Measurements from ENCODE around the gene UBAP2. TPM values are rescaled to one million over a fixed set of nuclear protein-coding genes. Genes with fewer than 3 reads are reported as not detected.

Gene UBAP2
- total and polyA plus RNA-seq, 2 donors (not counting 1 experiment from before 2014, with no cell fraction given): 15.5 to 26.2 TPM

- no peaks in the 10 kb centered on the region for H3K79me2 ChIP-seq (ENCODE audit: control insufficient read depth, insufficient read depth, low read length)
- intact Hi-C loops (cut with micrococcal nuclease): no loop called here
- no peak for TF ChIP-seq EZH2 (IDR thresholded peaks at IDR 0.05; ENCODE audit: borderline replicate concordance, insufficient read depth, low read depth, low read length, poor library complexity, severe bottlenecking)
- Mint-ChIP-seq H3K27ac (no peak overlapping the region), H3K4me1 (no peaks in the 10 kb centered on the region), H3K9me3 (ENCODE audit: insufficient read depth) (no peaks in the 10 kb centered on the region), H3K4me3 (no peak overlapping the region), H3K27me3 (no peaks in the 10 kb centered on the region)
- no peak for DNase-seq
- H2AFZ ChIP-seq (ENCODE audit: insufficient read depth, low read depth, low read length, poor library complexity, severe bottlenecking): no peak overlapping the region
- ChIA-PET POLR2A (no interaction called here), CTCF (interaction anchor here (0.6 kb wide), 1 partner anchor 257 kb away, joined by 3 read pairs; no protein-coding TSS in a partner anchor)
- H3K4me3 ChIP-seq (ENCODE audit: control extremely low read depth in 1 of 5, extremely low read depth in 1 of 5, insufficient read depth in 1 of 5, low read depth in 2 of 5, low read length in 4 of 5): no peak overlapping the region
- H3K36me3 ChIP-seq (replicated peaks in 1 of 2; ENCODE audit: control extremely low read depth in 1 of 2, control insufficient read depth in 1 of 2, extremely low read depth in 1 of 2, insufficient read depth in 2 of 2, low read length in 1 of 2): peaks cover 0 to 3% of the 10 kb centered on the region in 2 experiments
- no peak overlapping the region for H3K9ac ChIP-seq (ENCODE audit: low read length)
- H3K4me2 ChIP-seq (replicated peaks; ENCODE audit: low read depth, low read length, poor library complexity, severe bottlenecking): no peak overlapping the region
- H4K20me1 ChIP-seq (ENCODE audit: control insufficient read depth, insufficient read depth, low read length, poor library complexity, severe bottlenecking): no peaks in the 10 kb centered on the region
- H3K9me3 ChIP-seq (ENCODE audit: control extremely low read depth in 1 of 3, control insufficient read depth in 2 of 3, insufficient read depth in 1 of 3, low read length in 2 of 3): no peaks in the 10 kb centered on the region
- no peak for ATAC-seq (ENCODE audit: low read depth)
- no peak overlapping the region for H3K27ac ChIP-seq (ENCODE audit: low read length in 2 of 2)
- H3K4me1 ChIP-seq (ENCODE audit: control insufficient read depth in 2 of 2, insufficient read depth in 2 of 2, low read length in 2 of 2): no peaks in the 10 kb centered on the region
- H3K27me3 ChIP-seq (replicated peaks in 1 of 4; ENCODE audit: control extremely low read depth in 1 of 4, control insufficient read depth in 3 of 4, insufficient read depth in 4 of 4, low read length in 3 of 4): no peaks in the 10 kb centered on the region
These were observed 53.2 kb downstream of the UBAP2 start for GRCh38 chr9:33995449-33995848.

DNA sequence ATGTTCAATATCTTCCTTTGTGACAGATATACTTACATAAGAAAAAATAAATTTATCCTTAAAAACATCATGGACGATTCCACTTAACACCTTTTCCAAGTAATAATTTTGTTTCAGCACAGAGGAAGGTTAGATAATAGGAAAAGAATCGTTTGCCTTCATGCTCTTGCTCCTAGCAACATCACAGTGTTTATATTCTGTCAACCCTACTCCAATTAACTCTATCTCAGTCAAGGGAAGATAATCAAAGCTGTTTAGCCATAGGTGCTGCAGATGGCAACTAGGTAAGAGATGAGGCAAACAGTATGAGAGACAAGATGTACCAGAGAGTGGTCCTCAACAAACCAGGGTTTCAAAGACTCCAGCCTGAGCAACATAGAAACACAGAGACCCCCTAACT lies 55.6 kb downstream of the UBAP2 start:
- intact Hi-C loops (cut with micrococcal nuclease): no loop called here
- Mint-ChIP-seq H3K4me1 (peaks cover 4% of the 10 kb centered on the region), H3K4me3 (no peak overlapping the region), H3K27ac (no peak overlapping the region), H3K9me3 (ENCODE audit: insufficient read depth) (no peaks in the 10 kb centered on the region), H3K27me3 (no peaks in the 10 kb centered on the region)
- Histone ChIP-seq H3K36me3 (replicated peaks in 1 of 2; ENCODE audit: control extremely low read depth in 1 of 2, control insufficient read depth in 1 of 2, extremely low read depth in 1 of 2, insufficient read depth in 2 of 2, low read length in 1 of 2) (peaks cover 0 to 5% of the 10 kb centered on the region in 2 experiments), H3K9me3 (ENCODE audit: control extremely low read depth in 1 of 3, control insufficient read depth in 2 of 3, insufficient read depth in 1 of 3, low read length in 2 of 3) (no peaks in the 10 kb centered on the region), H2AFZ (ENCODE audit: insufficient read depth, low read depth, low read length, poor library complexity, severe bottlenecking) (no peak overlapping the region), H3K27me3 (replicated peaks in 1 of 4; ENCODE audit: control extremely low read depth in 1 of 4, control insufficient read depth in 3 of 4, insufficient read depth in 4 of 4, low read length in 3 of 4) (no peaks in the 10 kb centered on the region), H3K79me2 (ENCODE audit: control insufficient read depth, insufficient read depth, low read length) (no peaks in the 10 kb centered on the region), H3K4me3 (ENCODE audit: control extremely low read depth in 1 of 5, extremely low read depth in 1 of 5, insufficient read depth in 1 of 5, low read depth in 2 of 5, low read length in 4 of 5) (no peak overlapping the region), H3K4me1 (ENCODE audit: control insufficient read depth in 2 of 2, insufficient read depth in 2 of 2, low read length in 2 of 2) (no peaks in the 10 kb centered on the region), H3K4me2 (replicated peaks; ENCODE audit: low read depth, low read length, poor library complexity, severe bottlenecking) (no peak overlapping the region), H4K20me1 (ENCODE audit: control insufficient read depth, insufficient read depth, low read length, poor library complexity, severe bottlenecking) (no peaks in the 10 kb centered on the region), H3K9ac (ENCODE audit: low read length) (no peak overlapping the region), H3K27ac (ENCODE audit: low read length in 2 of 2) (no peak overlapping the region)
- no CpG with 5 or more reads among the region's 2 CpGs for WGBS (ENCODE audit: insufficient coverage)
- DNase-seq: no peak
- ATAC-seq (ENCODE audit: low read depth): no peak
- TF ChIP-seq, protein P1, sequence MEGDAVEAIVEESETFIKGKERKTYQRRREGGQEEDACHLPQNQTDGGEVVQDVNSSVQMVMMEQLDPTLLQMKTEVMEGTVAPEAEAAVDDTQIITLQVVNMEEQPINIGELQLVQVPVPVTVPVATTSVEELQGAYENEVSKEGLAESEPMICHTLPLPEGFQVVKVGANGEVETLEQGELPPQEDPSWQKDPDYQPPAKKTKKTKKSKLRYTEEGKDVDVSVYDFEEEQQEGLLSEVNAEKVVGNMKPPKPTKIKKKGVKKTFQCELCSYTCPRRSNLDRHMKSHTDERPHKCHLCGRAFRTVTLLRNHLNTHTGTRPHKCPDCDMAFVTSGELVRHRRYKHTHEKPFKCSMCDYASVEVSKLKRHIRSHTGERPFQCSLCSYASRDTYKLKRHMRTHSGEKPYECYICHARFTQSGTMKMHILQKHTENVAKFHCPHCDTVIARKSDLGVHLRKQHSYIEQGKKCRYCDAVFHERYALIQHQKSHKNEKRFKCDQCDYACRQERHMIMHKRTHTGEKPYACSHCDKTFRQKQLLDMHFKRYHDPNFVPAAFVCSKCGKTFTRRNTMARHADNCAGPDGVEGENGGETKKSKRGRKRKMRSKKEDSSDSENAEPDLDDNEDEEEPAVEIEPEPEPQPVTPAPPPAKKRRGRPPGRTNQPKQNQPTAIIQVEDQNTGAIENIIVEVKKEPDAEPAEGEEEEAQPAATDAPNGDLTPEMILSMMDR (IDR thresholded peaks at IDR 0.05): no peak
- no peak for TF ChIP-seq EZH2 (IDR thresholded peaks at IDR 0.05; ENCODE audit: borderline replicate concordance, insufficient read depth, low read depth, low read length, poor library complexity, severe bottlenecking)
- ChIA-PET CTCF (interaction anchor here (1.7 kb wide), 1 partner anchor 29 kb away, joined by 3 read pairs; no protein-coding TSS in a partner anchor), POLR2A (no interaction called here)
